Measurements from ENCODE around the gene IMPG1. TPM values are rescaled to one million over a fixed set of nuclear protein-coding genes. Genes with fewer than 3 reads are reported as not detected.

IMPG1 gene
- total RNA-seq, 1 experiment from 2014 or later, result not detected

DNA sequence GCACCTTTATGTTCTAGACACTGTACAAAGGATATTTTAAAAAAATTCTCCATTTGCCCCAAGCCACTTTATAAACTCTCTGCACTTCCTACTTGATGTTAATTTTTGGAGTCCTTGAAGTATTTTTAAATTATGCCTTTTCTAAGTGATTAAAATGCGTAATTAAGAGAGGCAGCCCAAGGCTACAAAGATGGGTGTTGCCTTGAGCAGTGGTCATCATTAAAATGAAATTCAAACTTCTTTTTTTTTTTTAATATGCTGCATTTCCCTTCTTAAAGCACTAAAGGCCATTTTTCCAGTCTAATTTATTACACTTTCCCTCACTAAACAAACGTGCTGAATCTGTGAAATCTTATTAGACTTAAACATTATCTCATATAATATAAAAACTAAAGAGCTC is 102.4 kb downstream of the IMPG1 start:
- no peaks in the 10 kb centered on the region for H3K9me3 Mint-ChIP-seq
- H3K27ac Mint-ChIP-seq, result no peak overlapping the region
- no peaks in the 10 kb centered on the region for H3K36me3 Mint-ChIP-seq
- CTCF ChIA-PET, result no interaction called here
- ATAC-seq (no peak), DNase-seq (ENCODE audit: low spot score) (no peak)
- TF ChIP-seq ELF4 (CRISPR knock-in tag; IDR thresholded peaks at IDR 0.05; ENCODE audit: low read depth) (no peak), TEAD1 (CRISPR knock-in tag; IDR thresholded peaks at IDR 0.05) (no peak), GABPB1 (CRISPR knock-in tag; IDR thresholded peaks at IDR 0.05) (no peak), ZNF121 (CRISPR knock-in tag; IDR thresholded peaks at IDR 0.05) (no peak), CREM (CRISPR knock-in tag; IDR thresholded peaks at IDR 0.05) (no peak), PRRX2 (CRISPR knock-in tag; IDR thresholded peaks at IDR 0.05) (no peak), SOX15 (CRISPR knock-in tag; IDR thresholded peaks at IDR 0.05) (no peak), MYBL2 (CRISPR knock-in tag; IDR thresholded peaks at IDR 0.05) (no peak), SMAD3 (CRISPR knock-in tag; IDR thresholded peaks at IDR 0.05; ENCODE audit: borderline replicate concordance) (no peak)
- TF ChIP-seq, protein P1, sequence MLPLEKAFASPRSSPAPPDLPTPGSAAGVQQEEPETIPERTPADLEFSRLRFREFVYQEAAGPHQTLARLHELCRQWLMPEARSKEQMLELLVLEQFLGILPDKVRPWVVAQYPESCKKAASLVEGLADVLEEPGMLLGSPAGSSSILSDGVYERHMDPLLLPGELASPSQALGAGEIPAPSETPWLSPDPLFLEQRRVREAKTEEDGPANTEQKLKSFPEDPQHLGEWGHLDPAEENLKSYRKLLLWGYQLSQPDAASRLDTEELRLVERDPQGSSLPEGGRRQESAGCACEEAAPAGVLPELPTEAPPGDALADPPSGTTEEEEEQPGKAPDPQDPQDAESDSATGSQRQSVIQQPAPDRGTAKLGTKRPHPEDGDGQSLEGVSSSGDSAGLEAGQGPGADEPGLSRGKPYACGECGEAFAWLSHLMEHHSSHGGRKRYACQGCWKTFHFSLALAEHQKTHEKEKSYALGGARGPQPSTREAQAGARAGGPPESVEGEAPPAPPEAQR (CRISPR knock-in tag; IDR thresholded peaks at IDR 0.05), result no peak
- TF ChIP-seq, protein P2, sequence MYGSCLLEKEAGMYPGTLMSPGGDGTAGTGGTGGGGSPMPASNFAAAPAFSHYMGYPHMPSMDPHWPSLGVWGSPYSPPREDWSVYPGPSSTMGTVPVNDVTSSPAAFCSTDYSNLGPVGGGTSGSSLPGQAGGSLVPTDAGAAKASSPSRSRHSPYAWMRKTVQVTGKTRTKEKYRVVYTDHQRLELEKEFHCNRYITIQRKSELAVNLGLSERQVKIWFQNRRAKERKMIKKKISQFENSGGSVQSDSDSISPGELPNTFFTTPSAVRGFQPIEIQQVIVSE (CRISPR knock-in tag; IDR thresholded peaks at IDR 0.05; ENCODE audit: borderline replicate concordance), result no peak
- TF ChIP-seq, protein P3, sequence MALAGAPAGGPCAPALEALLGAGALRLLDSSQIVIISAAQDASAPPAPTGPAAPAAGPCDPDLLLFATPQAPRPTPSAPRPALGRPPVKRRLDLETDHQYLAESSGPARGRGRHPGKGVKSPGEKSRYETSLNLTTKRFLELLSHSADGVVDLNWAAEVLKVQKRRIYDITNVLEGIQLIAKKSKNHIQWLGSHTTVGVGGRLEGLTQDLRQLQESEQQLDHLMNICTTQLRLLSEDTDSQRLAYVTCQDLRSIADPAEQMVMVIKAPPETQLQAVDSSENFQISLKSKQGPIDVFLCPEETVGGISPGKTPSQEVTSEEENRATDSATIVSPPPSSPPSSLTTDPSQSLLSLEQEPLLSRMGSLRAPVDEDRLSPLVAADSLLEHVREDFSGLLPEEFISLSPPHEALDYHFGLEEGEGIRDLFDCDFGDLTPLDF (CRISPR knock-in tag; IDR thresholded peaks at IDR 0.05), result no peak
- TF ChIP-seq, protein P4, sequence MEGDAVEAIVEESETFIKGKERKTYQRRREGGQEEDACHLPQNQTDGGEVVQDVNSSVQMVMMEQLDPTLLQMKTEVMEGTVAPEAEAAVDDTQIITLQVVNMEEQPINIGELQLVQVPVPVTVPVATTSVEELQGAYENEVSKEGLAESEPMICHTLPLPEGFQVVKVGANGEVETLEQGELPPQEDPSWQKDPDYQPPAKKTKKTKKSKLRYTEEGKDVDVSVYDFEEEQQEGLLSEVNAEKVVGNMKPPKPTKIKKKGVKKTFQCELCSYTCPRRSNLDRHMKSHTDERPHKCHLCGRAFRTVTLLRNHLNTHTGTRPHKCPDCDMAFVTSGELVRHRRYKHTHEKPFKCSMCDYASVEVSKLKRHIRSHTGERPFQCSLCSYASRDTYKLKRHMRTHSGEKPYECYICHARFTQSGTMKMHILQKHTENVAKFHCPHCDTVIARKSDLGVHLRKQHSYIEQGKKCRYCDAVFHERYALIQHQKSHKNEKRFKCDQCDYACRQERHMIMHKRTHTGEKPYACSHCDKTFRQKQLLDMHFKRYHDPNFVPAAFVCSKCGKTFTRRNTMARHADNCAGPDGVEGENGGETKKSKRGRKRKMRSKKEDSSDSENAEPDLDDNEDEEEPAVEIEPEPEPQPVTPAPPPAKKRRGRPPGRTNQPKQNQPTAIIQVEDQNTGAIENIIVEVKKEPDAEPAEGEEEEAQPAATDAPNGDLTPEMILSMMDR (IDR thresholded peaks at IDR 0.05), result no peak
- TF ChIP-seq, protein P5, sequence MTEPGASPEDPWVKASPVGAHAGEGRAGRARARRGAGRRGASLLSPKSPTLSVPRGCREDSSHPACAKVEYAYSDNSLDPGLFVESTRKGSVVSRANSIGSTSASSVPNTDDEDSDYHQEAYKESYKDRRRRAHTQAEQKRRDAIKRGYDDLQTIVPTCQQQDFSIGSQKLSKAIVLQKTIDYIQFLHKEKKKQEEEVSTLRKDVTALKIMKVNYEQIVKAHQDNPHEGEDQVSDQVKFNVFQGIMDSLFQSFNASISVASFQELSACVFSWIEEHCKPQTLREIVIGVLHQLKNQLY (CRISPR knock-in tag; IDR thresholded peaks at IDR 0.05), result no peak
- TF ChIP-seq, protein P6, sequence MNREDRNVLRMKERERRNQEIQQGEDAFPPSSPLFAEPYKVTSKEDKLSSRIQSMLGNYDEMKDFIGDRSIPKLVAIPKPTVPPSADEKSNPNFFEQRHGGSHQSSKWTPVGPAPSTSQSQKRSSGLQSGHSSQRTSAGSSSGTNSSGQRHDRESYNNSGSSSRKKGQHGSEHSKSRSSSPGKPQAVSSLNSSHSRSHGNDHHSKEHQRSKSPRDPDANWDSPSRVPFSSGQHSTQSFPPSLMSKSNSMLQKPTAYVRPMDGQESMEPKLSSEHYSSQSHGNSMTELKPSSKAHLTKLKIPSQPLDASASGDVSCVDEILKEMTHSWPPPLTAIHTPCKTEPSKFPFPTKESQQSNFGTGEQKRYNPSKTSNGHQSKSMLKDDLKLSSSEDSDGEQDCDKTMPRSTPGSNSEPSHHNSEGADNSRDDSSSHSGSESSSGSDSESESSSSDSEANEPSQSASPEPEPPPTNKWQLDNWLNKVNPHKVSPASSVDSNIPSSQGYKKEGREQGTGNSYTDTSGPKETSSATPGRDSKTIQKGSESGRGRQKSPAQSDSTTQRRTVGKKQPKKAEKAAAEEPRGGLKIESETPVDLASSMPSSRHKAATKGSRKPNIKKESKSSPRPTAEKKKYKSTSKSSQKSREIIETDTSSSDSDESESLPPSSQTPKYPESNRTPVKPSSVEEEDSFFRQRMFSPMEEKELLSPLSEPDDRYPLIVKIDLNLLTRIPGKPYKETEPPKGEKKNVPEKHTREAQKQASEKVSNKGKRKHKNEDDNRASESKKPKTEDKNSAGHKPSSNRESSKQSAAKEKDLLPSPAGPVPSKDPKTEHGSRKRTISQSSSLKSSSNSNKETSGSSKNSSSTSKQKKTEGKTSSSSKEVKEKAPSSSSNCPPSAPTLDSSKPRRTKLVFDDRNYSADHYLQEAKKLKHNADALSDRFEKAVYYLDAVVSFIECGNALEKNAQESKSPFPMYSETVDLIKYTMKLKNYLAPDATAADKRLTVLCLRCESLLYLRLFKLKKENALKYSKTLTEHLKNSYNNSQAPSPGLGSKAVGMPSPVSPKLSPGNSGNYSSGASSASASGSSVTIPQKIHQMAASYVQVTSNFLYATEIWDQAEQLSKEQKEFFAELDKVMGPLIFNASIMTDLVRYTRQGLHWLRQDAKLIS (CRISPR knock-in tag; IDR thresholded peaks at IDR 0.05; ENCODE audit: borderline replicate concordance), result no peak
- H3K4me3 Mint-ChIP-seq, result no peak overlapping the region
- no peaks in the 10 kb centered on the region for H3K27me3 Mint-ChIP-seq (ENCODE audit: low read depth)
- POLR2A ChIA-PET, result no interaction called here
- H3K4me1 Mint-ChIP-seq, result no peaks in the 10 kb centered on the region

DNA sequence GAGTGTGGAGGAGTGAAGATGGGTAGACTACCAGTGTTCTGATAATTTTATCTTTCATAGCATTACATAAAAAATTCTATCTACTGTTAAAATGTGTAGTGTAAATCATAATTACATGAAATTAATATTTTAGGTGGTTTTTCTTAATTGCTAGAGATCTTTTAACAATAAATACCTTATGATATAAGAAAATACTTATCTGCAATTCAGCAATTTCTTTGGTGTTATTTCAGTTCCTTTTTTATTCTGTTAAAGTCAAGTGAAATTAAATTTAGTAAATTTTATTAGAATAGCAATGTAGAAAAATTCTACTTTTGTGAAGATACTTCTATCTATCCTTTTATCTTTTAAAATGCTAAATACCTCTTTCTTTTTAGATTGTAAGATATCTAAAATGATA is 104.3 kb downstream of the IMPG1 start:
- Mint-ChIP-seq H3K4me1 (no peaks in the 10 kb centered on the region), H3K9me3 (no peaks in the 10 kb centered on the region), H3K27me3 (ENCODE audit: low read depth) (no peaks in the 10 kb centered on the region), H3K27ac (no peak overlapping the region), H3K36me3 (no peaks in the 10 kb centered on the region), H3K4me3 (no peak overlapping the region)
- POLR2A ChIA-PET, result no interaction called here
- ATAC-seq (no peak), DNase-seq (ENCODE audit: low spot score) (no peak)
- CTCF ChIA-PET, result no interaction called here
- TF ChIP-seq ZNF232 (CRISPR knock-in tag; IDR thresholded peaks at IDR 0.05) (no peak), MXD4 (CRISPR knock-in tag; IDR thresholded peaks at IDR 0.05; ENCODE audit: borderline replicate concordance) (no peak), RELA (CRISPR knock-in tag; IDR thresholded peaks at IDR 0.05; ENCODE audit: borderline replicate concordance) (no peak), CREM (CRISPR knock-in tag; IDR thresholded peaks at IDR 0.05) (no peak), SOX15 (CRISPR knock-in tag; IDR thresholded peaks at IDR 0.05) (no peak), ZNF219 (CRISPR knock-in tag; IDR thresholded peaks at IDR 0.05; ENCODE audit: borderline replicate concordance) (no peak), NR1H2 (CRISPR knock-in tag; IDR thresholded peaks at IDR 0.05) (no peak)
- TF ChIP-seq, protein P5 (CRISPR knock-in tag; IDR thresholded peaks at IDR 0.05), result no peak
- TF ChIP-seq, protein P7, sequence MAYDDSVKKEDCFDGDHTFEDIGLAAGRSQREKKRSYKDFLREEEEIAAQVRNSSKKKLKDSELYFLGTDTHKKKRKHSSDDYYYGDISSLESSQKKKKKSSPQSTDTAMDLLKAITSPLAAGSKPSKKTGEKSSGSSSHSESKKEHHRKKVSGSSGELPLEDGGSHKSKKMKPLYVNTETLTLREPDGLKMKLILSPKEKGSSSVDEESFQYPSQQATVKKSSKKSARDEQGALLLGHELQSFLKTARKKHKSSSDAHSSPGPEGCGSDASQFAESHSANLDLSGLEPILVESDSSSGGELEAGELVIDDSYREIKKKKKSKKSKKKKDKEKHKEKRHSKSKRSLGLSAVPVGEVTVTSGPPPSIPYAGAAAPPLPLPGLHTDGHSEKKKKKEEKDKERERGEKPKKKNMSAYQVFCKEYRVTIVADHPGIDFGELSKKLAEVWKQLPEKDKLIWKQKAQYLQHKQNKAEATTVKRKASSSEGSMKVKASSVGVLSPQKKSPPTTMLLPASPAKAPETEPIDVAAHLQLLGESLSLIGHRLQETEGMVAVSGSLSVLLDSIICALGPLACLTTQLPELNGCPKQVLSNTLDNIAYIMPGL (CRISPR knock-in tag; IDR thresholded peaks at IDR 0.05), result no peak
- TF ChIP-seq, protein P8, sequence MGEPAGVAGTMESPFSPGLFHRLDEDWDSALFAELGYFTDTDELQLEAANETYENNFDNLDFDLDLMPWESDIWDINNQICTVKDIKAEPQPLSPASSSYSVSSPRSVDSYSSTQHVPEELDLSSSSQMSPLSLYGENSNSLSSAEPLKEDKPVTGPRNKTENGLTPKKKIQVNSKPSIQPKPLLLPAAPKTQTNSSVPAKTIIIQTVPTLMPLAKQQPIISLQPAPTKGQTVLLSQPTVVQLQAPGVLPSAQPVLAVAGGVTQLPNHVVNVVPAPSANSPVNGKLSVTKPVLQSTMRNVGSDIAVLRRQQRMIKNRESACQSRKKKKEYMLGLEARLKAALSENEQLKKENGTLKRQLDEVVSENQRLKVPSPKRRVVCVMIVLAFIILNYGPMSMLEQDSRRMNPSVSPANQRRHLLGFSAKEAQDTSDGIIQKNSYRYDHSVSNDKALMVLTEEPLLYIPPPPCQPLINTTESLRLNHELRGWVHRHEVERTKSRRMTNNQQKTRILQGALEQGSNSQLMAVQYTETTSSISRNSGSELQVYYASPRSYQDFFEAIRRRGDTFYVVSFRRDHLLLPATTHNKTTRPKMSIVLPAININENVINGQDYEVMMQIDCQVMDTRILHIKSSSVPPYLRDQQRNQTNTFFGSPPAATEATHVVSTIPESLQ (CRISPR knock-in tag; IDR thresholded peaks at IDR 0.05), result no peak
